ENCODE data around the gene NME8. TPM values are rescaled to one million over a fixed set of nuclear protein-coding genes. Genes with fewer than 3 reads are reported as not detected.

The NME8 gene
- total RNA-seq, 2 donors from 2014 or later: 0.19 to 0.29 TPM

DNA sequence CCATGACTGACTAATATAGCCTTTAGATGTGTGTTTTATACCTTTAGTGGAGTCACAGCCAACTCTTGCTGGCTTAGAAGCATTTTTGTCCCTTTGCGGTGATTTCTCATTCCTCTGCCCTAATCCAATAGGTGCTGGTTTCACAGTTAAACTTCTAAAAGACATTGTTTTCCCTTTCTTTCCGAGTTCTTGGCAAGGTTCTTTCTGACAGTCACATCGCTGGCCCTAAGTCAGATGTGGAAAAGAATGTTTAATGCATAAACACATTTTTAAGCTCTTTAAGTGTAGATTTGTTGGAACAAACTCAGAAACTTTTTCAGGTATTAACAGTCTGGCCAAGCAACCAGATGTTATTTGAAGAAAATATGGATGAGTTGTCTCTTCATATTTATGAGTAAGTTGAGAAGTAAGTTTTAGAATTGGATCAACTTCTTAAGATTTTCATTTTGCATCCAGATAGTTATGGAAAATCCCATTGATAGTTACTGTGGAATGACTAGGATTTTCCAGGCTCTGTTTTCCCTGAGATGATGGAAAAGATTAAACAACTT is 76.2 kb downstream of the NME8 start:
- intact Hi-C loops (cut with DNase I): loop anchor here in 1 of 2 donors (10.0 kb wide), 1 partner anchor 270 kb away; no protein-coding TSS in a partner anchor
- no peak for DNase-seq (ENCODE audit: low spot score)

DNA sequence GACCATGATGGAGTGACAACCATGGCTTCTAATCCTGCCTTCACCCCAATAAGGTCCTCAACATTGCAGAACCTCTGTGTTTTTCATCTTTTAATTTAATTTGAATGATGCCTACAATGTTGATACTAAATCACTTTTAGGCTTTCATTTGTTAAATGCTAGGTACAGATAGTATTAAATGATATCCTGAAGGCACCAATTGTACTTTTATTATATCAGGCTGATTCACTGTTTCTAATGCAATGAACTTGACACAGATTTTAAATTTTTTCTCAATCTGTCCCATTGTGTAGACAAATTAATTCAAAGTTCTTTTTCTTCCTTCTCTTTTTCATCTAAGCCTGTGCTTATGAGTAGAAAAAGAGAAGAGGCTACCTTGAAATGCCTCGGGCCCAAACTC is 77.2 kb downstream of the NME8 start:
- no peak for DNase-seq (ENCODE audit: low spot score)
- intact Hi-C loops (cut with DNase I): loop anchor here in 1 of 2 donors (10.0 kb wide), 1 partner anchor 269 kb away; no protein-coding TSS in a partner anchor

DNA sequence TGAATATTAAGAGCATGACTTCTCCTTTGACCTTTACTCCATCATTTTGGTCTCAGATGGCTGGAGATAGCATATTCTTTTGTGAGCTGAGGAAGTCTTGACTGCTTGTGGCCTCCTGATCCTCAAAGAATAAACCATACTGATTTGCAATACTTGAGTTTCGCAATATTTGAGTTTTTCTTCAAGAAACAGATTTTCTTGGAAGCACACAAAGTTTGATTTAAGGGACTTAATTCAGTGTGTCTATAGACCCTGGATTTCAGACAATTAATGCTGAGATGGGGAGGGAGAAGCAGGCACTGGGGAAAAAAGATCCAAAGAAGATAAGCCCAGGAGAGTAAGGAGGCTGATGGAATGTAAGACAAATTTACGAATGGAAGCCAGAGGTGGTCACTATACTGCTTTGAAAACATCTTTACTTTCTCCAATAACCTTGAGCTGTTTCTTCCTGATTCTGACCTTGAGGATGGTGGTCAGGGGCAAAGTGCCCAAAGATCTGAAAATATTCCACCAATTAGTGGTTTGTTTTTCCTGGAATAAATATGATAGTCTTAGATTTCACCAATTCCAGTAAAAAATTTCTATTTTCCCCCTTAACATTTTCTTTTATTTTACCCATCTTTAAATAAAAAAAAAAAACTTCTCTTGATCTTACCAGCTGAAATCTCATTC is 79.5 kb downstream of the NME8 start:
- DNase-seq (ENCODE audit: low spot score): no peak

GRCh38 chr7:37928878-37929277 is 80.5 kb downstream of the NME8 start:
- no peak for DNase-seq (ENCODE audit: low spot score)
- intact Hi-C loops (cut with DNase I): loop anchor here in 1 of 2 donors (10.0 kb wide), 1 partner anchor 266 kb away; no protein-coding TSS in a partner anchor

More for the DNA sequence above, 79.5 kb downstream of the NME8 start:
- intact Hi-C loops (cut with DNase I): loop anchor here in 1 of 2 donors (10.0 kb wide), 1 partner anchor 267 kb away; no protein-coding TSS in a partner anchor

- no peak for DNase-seq (ENCODE audit: low spot score)
- intact Hi-C loops (cut with DNase I): no loop called here
These were observed 82.0 kb downstream of the NME8 start for GRCh38 chr7:37930226-37930948.

DNA sequence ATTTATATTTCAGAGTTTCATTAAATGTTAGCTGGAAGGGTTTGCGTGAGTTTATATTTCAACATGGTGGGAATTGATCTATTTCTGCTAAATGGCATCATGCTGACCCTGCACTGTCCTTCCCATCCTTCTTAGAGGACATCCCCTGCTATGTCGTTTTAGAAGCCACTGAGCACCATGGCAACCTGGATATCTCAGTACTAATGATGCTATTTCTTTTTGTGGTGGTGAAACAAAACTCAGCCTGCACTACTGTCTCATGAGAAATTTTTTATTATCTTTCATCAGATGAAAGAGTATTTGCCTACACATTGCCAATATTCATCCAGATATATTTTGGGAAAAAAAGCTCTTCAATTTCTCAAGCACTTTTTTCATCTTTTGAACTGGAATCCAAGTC is 84.1 kb downstream of the NME8 start:
- intact Hi-C loops (cut with DNase I): no loop called here
- no peak for DNase-seq (ENCODE audit: low spot score)

- intact Hi-C loops (cut with DNase I): no loop called here
- no peak for DNase-seq (ENCODE audit: low spot score)
These were observed 84.7 kb downstream of the NME8 start for GRCh38 chr7:37933018-37933566.

GRCh38 chr7:37942934-37943610 is 94.7 kb downstream of the NME8 start:
- DNase-seq (ENCODE audit: low spot score): peak; percentile 87
- intact Hi-C loops (cut with DNase I): no loop called here

DNA sequence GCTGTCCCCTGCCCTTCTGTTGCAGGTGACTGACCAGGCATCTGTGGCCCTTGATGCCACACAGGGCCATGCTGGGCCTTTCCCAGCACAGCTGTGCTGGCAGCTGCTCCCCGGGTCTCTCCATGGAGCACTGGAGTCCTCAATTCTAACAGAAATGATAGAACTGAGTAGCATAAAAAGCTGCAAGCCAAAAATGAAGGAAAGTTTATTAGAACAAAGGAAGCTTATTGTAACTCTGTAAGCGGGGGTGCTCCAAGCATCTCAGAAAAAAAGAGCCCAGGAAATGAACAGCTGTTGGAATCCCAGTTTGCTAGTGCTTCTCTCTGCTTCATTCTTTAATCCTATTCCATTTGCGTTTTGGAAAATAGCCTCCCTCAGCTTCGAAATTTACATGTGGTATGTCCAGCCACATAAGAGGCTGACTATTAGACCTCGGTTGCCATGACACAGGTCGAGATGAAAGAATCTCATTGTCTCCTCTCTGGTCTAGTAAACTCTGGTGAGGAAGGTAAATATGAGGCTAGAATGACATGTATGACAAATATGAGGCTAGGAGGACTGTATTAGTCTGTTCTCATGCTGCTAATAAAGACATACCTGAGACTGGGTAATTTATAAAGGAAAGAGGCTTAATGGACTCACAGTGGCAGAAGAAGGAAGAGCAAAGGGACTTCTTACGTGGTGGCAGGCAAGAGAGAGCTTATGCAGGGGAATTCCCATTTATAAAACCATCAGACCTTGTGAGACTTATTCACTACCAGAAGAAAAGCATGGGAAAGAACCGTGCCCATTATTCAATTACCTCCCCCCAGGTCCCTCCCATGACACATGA is 95.7 kb downstream of the NME8 start:
- intact Hi-C loops (cut with DNase I): no loop called here

DNA sequence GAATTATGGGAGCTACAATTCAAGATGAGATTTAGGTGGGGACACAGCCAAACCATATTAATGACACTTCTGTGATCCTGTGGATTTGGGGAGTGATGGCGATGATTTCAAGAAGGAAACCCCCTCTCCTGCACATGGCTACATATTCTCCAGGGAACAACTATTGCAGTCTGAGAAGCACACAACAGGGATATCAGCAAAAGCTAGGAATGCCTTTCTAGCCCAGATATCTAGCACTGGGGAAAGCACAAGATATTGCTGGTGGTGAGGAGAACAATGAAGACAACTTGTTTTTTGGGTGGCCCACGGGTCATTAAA is 96.3 kb downstream of the NME8 start:
- intact Hi-C loops (cut with DNase I): no loop called here
- no peak for DNase-seq (ENCODE audit: low spot score)

More for the DNA sequence above, 95.7 kb downstream of the NME8 start:
- DNase-seq (ENCODE audit: low spot score): no peak

DNA sequence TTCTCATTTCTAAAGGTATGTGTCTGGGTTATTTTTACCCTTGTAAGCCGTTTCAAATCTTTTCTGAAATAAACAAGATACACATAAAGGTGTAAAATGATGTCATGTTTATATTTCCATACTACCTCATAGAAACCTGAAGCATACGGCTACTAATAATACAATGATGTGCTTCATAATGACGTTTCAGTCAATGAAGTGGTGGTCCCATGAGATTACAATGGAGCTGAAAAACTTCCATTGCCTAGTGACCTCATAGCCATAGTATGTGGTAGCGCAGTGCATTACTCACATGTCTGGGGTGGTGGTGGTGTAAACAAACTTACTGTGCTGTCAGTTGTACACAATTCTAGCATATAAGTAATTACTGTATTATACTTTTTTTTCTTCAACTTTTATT is 96.9 kb downstream of the NME8 start:
- intact Hi-C loops (cut with DNase I): no loop called here

DNA sequence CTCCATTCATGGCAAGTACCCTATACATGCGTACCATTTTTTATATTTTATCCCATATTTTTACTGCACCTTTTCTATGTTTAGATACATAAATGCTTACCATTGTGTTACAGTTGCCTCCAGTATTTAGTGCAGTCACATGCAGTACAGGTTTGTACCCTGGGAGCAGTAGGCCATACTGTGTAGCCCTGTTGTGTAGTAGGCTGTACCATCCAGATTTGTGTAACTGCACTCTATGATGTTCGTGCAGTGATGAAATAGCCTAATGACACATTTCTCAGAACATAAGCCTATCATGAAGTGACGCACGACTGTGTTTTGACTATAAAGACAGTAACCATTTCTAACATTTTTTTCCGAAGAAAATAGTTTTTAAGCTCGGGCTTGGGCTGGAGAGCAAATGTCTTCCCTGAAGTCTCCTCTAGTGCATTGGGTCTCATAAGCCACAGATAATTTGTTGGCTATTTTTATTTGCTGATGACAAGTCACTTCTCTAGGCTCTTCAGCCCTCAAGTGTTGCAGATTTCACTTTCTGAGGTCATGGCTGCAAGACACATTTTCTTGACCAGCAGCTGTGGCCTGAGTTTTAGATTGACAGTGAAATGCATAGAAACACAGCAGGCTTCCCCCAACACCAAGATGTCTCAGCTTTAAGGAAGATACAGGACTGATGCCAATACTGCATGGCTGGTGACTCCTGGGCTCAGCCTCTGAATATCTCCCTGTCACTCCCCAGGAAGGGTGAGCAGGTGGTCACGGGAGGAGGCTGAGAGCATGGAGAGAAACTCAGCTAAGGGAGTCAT is 98.9 kb downstream of the NME8 start:
- no peak for DNase-seq (ENCODE audit: low spot score)
- intact Hi-C loops (cut with DNase I): no loop called here

More for the DNA sequence above, 96.9 kb downstream of the NME8 start:
- no peak for DNase-seq (ENCODE audit: low spot score)

- intact Hi-C loops (cut with DNase I): no loop called here
These were observed 99.5 kb downstream of the NME8 start for GRCh38 chr7:37947941-37948210.

More at GRCh38 chr7:37947941-37948210, 99.5 kb downstream of the NME8 start:
- no peak for DNase-seq (ENCODE audit: low spot score)

Other genes starting within 250 kb of the NME8 start
- 1 to 10 TPM in 1 of 2 donors, under 1 TPM in 1; 0.71 to 1.3 TPM for gene GPR141, start 164.8 kb upstream of the NME8 start, total RNA-seq
- gene SFRP4, start 68.2 kb downstream of the NME8 start, total RNA-seq: 100 to 1,000 TPM in 1 of 2 donors, 10 to 100 TPM in 1; 56.7 to 197 TPM
- gene EPDR1, start 72.0 kb downstream of the NME8 start, total RNA-seq: 10 to 100 TPM; 31.3 to 42.6 TPM